Breast epithelium (tissue), 4 donors: ENCODE results near the gene KRABD2.
"Not testable (repeated sequence)": the region's sequence is repeated elsewhere in the genome, so short reads cannot be mapped to it uniquely, and the experiment has no call there.

Experiments used
- DNase-seq, 2 donors: peaks; one replicate each; pipeline ENCODE4 v3.0.0-alpha.2; 2019; ENCODE audit warnings: low spot score in 2 of 2
- H3K27ac ChIP-seq, 2 donors: fragments of 200-600 bp; sonication (generic) in 1 of 2; one replicate each; pipeline ENCODE4 v1.5.1; 2016 to 2019; ENCODE audit warnings: mild to moderate bottlenecking in 1 of 2
- H3K27me3 ChIP-seq, 2 donors: fragments of 200-600 bp; sonication (generic) in 1 of 2; one replicate each; pipeline versions ENCODE4 v1.5.1 to v1.6.0; 2017 to 2019; ENCODE audit warnings: control low read depth in 1 of 2, mild to moderate bottlenecking in 1 of 2
- H3K36me3 ChIP-seq: fragments of 200-600 bp; one replicate; pipeline ENCODE4 v1.5.1; 2019
- H3K4me1 ChIP-seq, 2 donors: fragments of 200-600 bp; sonication (generic); one replicate each; pipeline ENCODE4 v1.5.1; 2016 to 2019; ENCODE audit warnings: control low read depth in 1 of 2
- H3K4me3 ChIP-seq, 3 donors: fragments of 200-600 bp; sonication (generic); 1 replicate in 2 of 3; 2 replicates in 1 of 3; pipeline ENCODE4 v1.5.1; 2016 to 2019; ENCODE audit warnings: mild to moderate bottlenecking in 3 of 3, moderate library complexity in 2 of 3
- H3K9me3 ChIP-seq, 2 donors: fragments of 200-600 bp; sonication (generic) in 1 of 2; one replicate each; pipeline ENCODE4 v1.5.1; 2016 to 2019; ENCODE audit warnings: control low read depth in 1 of 2
- POLR2A ChIP-seq: fragments of 450-650 bp; IDR thresholded peaks from one replicate; pipeline ENCODE4 v1.6.1; 2016; ENCODE audit warnings: antibody characterized with exemption, mild to moderate bottlenecking, moderate library complexity
- POLR2AphosphoS5 ChIP-seq, 3 donors: sonication (generic); formaldehyde crosslinking; IDR thresholded peaks; one replicate each; pipeline ENCODE4 v1.6.1; 2017; ENCODE audit warnings: antibody characterized with exemption in 3 of 3
- intact Hi-C: fragments of 100-400 bp; cut with DNase I; formaldehyde crosslinking; loops from one replicate; pipeline ENCODE4 v1.15.1; 2023; ENCODE audit warnings: low total_unique reads
- TF ChIP-seq, protein P1 (sequence below), 3 donors: fragments of 450-650 bp; IDR thresholded peaks; one replicate each; pipeline ENCODE4 v1.5.1; 2016 to 2017; ENCODE audit warnings: antibody characterized with exemption in 3 of 3, mild to moderate bottlenecking in 3 of 3, moderate library complexity in 3 of 3

Gene KRABD2

DNA sequence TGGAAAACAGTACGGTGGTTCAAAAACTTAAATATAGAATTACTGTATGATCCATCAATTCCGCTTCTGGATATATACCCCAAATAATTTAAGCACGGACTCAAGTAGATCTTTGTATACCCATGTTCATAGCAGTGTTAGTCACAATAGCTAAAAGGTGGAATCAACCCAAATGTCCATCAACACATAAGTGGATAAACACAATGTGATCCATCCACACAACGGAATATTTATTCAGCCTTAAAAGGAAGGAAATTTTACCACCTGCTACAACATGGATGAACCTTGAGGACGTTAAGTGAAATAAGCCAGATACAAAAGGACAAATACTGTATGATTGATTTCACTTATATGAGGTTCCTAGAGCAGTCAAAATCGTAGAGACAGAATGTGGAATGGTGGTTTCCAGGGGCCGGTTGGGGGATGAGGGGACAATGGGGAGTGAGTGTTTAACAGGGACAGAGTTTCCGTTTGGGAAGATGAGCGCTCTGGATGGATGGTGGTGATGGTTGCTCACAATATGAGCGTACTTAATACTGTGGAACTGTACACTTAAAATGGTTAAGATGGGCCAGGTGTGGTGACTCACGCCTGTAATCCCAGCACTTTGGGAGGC is 26.5 kb upstream of the KRABD2 start:
- Histone ChIP-seq H3K9me3 (no peaks in the 10 kb centered on the region), H3K27me3 (no peaks in the 10 kb centered on the region), H3K27ac (no peak overlapping the region), H3K4me3 (no peak overlapping the region), H3K4me1 (no peaks in the 10 kb centered on the region), H3K36me3 (no peaks in the 10 kb centered on the region)
- DNase-seq = no peak
- intact Hi-C loops = loop anchor here (10.0 kb wide), 1 partner anchor 342 kb away; the partner anchor contains the start of gene CCDC42
- TF ChIP-seq, protein P1, sequence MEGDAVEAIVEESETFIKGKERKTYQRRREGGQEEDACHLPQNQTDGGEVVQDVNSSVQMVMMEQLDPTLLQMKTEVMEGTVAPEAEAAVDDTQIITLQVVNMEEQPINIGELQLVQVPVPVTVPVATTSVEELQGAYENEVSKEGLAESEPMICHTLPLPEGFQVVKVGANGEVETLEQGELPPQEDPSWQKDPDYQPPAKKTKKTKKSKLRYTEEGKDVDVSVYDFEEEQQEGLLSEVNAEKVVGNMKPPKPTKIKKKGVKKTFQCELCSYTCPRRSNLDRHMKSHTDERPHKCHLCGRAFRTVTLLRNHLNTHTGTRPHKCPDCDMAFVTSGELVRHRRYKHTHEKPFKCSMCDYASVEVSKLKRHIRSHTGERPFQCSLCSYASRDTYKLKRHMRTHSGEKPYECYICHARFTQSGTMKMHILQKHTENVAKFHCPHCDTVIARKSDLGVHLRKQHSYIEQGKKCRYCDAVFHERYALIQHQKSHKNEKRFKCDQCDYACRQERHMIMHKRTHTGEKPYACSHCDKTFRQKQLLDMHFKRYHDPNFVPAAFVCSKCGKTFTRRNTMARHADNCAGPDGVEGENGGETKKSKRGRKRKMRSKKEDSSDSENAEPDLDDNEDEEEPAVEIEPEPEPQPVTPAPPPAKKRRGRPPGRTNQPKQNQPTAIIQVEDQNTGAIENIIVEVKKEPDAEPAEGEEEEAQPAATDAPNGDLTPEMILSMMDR (IDR thresholded peaks at IDR 0.05) = no peak
- TF ChIP-seq POLR2A (no peak), POLR2AphosphoS5 (IDR thresholded peaks at IDR 0.05) (no peak)

DNA sequence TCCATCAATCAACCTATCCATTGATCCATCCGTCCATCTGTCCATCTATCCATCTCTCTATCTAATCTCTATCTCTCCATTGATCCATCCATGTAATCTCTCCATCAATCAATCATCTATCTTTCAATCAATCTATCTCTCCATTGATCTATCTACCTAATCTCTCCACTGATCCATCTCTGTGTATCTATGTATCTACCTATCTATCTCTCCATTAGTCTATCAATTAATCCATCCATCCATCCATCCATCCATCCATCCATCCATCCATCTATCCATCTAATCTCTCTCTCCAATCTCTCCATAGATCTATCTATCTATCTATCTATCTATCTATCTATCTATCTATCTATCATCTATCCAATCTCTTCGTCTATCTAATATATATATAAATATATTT is 24.6 kb upstream of the KRABD2 start:
- Histone ChIP-seq H3K27ac (no peak overlapping the region), H3K9me3 (no peaks in the 10 kb centered on the region), H3K4me3 (no peak overlapping the region), H3K27me3 (peaks cover 0 to 11% of the 10 kb centered on the region in 2 donors), H3K36me3 (no peaks in the 10 kb centered on the region), H3K4me1 (no peaks in the 10 kb centered on the region)
- no peak for DNase-seq
- intact Hi-C loops = loop anchor here (10.0 kb wide), 1 partner anchor 344 kb away; the partner anchor contains the start of gene CCDC42
- no peak for TF ChIP-seq POLR2A
- TF ChIP-seq POLR2AphosphoS5 (IDR thresholded peaks at IDR 0.05) = no peak
- TF ChIP-seq, protein P1 (IDR thresholded peaks at IDR 0.05) = no peak

DNA sequence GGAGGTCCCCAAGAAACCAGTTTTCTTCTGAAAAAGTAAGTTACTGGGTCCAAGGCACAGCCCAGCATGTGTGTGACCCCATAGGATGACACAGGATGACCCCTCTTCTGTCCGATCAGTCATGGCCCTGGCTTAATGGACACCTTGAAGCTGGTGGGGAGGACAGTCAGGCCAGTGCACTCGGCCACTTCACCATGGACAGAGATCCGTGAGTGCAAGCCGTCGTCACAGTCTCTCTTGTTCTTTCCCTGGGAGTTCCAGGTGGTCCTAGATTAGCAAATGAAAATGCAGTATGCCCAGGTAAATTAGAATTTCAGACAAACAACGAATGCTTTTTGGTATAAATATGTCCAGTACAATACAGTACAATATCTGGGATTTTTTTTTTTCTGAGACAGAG is 22.5 kb upstream of the KRABD2 start:
- no peak for DNase-seq
- no peaks in the 10 kb centered on the region for H3K9me3 ChIP-seq
- intact Hi-C loops = no loop called here
- no peak overlapping the region for H3K27ac ChIP-seq
- H3K36me3 ChIP-seq = no peaks in the 10 kb centered on the region
- TF ChIP-seq POLR2A (no peak), POLR2AphosphoS5 (IDR thresholded peaks at IDR 0.05) (no peak)
- TF ChIP-seq, protein P1 (IDR thresholded peaks at IDR 0.05) = no peak
- peaks cover 0 to 14% of the 10 kb centered on the region in 2 donors for H3K27me3 ChIP-seq
- no peaks in the 10 kb centered on the region for H3K4me1 ChIP-seq
- no peak overlapping the region for H3K4me3 ChIP-seq

DNA sequence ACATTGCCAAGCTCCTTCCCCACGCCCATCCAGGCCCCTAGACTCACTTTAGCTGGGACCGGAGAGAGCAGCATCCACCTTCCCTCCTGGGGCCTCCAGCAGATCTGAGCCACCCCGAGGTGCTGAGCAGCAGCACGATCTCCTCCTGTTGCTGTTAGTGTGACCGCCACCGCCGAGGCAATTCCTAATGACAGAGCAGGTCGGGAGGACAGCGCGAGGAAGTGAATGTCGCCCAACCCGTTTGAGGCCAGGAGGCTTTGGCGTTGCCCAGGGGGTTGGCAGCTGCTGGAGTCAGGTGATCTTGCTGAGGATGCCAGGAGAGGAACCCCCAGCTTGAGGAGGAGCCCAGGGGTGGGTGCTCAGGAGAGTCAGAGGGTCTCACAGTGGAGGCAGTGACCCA is 21.1 kb upstream of the KRABD2 start, which contains the start of gene RNF222:
Gene RNF222, minus strand, starts transcription at position 192 of the 400 bp plus-strand sequence. CDS start 4,366 bp downstream, outside the sequence.
- no peaks in the 10 kb centered on the region for H3K9me3 ChIP-seq
- H3K4me1 ChIP-seq = no peaks in the 10 kb centered on the region
- peak within 1 kb of the TSS in 1 of 2 donors; percentile 14 for H3K27ac ChIP-seq
- peaks cover 0 to 15% of the 10 kb centered on the region in 2 donors for H3K27me3 ChIP-seq
- intact Hi-C loops = no loop called here
- DNase-seq = peak; percentile 70 to 78
- H3K36me3 ChIP-seq = no peaks in the 10 kb centered on the region
- TF ChIP-seq POLR2A (no peak), POLR2AphosphoS5 (IDR thresholded peaks at IDR 0.05) (peak in 1 of 3 donors; percentile 46)
- TF ChIP-seq, protein P1 (IDR thresholded peaks at IDR 0.05) = no peak
- no peak within 1 kb of the TSS for H3K4me3 ChIP-seq

DNA sequence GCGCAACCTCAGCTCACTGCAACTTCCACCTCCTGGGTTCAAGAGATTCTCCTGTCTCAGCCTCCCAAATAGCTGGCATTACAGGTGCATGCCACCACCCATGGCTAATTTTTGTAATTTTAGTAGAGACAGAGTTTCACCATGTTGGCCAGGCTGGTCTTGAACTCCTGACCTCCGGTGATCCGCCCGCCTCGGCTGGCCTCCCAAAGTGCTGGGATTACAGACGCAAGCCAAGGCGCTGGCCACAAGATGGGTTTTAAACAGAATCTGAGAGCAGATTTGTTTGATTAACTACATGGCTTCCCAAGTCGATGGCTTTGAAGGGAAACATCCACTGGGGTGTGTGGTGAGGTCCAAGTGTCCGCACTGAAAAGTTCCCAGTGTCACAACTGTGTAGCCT is 18.0 kb upstream of the KRABD2 start:
- H3K27ac ChIP-seq, intact Hi-C loops, H3K4me1 ChIP-seq, H3K9me3 ChIP-seq, DNase-seq, H3K4me3 ChIP-seq, H3K36me3 ChIP-seq: not testable (repeated sequence)
- peaks cover 0 to 18% of the 10 kb centered on the region in 2 donors for H3K27me3 ChIP-seq
